DMS53 treated with DMSO at 0.1 percent for 48 hours (cell line): ENCODE data around the gene PSMD5.
"Not testable (repeated sequence)": the region's sequence is repeated elsewhere in the genome, so short reads cannot be mapped to it uniquely, and the experiment has no call there.

ENCODE experiments used
- DNase-seq: peaks from one replicate; lab custom pipeline; 2025; ENCODE audit not compliant: unreplicated experiment; lab: John Stamatoyannopoulos, UW

Gene PSMD5

DNA sequence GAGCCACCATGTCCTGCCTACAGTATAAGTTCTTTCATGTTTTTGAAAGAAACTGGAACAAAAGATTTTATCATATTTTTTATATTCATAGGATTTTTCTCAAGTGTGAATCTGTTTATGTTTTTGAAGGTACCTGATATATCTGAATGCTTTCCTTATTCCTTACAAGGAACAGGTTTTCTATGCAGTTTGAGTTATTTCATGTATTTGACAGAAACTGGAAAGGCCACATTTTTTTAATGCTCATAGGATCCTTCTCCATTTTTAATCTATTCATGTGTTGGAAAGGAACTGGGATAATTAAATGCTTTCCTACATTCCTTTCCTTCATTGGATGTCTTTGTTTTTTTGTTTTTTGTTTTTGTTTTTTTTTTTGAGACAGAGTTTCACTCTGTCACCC, 33.8 kb downstream of the PSMD5 start:
- DNase-seq, result no peak

- DNase-seq, result no peak
These were observed 34.9 kb downstream of the PSMD5 start for GRCh38 chr9:120807607-120808379.

DNA sequence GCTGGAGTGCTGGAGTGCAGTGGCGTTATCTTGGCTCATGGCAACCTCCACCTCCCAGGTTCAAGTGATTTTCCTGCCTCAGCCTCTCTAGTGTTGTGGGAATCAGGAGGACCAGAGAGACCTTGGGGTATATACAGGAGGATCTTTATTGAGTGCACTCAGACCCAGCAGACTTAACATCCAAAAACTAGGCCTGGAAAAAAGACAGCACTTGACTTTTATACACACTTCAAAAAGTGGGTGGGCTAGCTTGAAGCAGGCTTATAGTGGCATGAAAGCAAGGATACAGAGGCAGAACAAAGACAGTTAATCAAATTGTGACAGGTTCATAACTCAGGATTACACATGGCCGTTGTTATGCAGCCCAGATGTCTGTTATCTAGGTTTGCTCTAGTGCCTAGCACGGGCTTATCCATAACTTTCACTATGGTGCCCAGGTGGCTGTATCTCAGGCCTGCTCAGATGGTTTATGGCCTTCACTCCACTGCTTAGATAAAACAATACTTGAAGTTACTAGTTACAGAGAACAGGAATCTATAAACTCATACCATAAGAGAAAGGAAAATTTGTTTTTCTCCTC, 37.8 kb downstream of the PSMD5 start:
- DNase-seq, result not testable (repeated sequence)

- no peak for DNase-seq
These were observed 41.3 kb downstream of the PSMD5 start for GRCh38 chr9:120801441-120801840.

- peak; percentile 85 for DNase-seq
These were observed 49.6 kb downstream of the PSMD5 start, which contains the start of gene FBXW2 for GRCh38 chr9:120792898-120793765. Gene FBXW2, minus strand, starts transcription at chr9:120793416. Its CDS starts 5,158 bp downstream, at chr9:120788258.

DNA sequence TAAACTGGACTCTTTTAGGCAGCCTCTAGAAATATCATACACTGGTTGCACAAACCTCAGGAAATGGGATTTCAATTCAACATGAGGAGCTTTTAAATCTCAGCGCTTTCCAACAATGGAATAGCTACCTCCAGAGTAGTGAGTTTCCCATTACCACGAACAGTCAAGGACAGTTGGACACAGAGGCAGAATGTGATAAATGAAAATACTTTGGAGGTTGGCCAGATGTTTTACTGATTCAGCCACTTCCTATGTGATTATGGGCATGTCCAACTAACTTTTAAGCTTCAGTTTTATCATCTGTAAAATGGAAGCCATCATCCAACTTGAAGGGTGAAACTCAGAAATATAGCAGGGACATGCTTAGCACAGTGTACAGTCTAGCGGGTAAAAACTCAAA, 51.6 kb downstream of the PSMD5 start:
- DNase-seq, result no peak

DNA sequence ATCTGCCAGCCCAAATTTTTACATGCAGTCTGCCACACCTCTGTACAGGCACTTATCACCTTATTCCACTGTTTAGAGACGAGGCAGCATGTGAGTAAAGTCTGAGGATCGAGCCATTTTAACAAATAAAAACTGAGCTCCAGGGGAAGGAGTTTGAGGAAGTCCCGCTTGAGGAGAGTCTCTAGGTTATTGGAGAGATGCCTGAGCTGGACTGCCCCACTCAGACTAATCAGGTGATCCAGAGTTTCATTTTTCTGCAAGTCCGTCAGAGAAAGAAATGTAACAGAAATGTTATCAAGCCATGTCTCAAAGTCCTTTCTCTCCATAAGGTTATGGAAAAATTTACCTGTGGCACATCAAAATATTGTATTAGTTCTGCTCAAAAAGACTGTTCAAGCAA, 54.8 kb downstream of the PSMD5 start:
- no peak for DNase-seq

DNA sequence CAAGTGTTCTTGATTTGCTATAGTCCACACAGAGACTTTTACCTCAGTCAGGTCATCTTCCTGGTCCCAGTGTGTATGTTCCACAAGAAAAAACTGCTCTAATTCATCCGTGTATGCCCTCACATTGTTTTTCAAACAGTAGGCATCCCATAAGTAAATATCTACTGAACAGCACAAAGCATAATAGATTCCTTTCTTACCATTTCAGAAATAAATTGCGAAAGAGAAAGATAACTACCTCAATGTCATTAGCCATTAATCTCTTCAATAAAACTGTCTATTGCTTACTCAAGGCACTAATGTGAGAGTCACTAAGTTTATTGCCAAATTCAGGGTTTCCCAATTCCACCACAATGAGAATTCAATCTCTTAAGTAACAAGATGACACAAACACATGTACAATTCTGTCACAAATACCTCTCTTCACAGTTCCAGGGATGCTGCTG, 59.1 kb downstream of the PSMD5 start:
- no peak for DNase-seq

GRCh38 chr9:120781236-120781635, 61.5 kb downstream of the PSMD5 start:
- DNase-seq, result no peak

- no peak for DNase-seq
These were observed 62.4 kb downstream of the PSMD5 start for GRCh38 chr9:120780367-120780766.

DNA sequence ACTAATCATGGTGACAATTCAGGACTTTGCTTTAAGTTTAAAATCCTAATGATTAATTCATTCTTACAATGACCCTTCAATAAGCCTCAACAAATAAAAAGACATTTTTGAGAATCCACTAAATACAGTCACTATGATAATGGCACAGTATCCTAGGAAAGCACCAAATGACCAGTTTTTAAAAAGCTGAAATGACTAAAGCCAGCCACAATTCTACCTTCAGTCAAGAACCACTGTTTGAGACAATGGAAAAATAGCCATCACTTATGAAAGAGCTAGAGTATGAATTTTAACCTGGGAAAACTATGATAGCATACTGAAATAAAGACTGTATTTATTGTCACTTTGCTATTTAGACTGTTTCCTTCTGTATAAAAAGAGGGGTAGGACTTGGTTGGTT, 63.5 kb downstream of the PSMD5 start:
- DNase-seq, result no peak

DNA sequence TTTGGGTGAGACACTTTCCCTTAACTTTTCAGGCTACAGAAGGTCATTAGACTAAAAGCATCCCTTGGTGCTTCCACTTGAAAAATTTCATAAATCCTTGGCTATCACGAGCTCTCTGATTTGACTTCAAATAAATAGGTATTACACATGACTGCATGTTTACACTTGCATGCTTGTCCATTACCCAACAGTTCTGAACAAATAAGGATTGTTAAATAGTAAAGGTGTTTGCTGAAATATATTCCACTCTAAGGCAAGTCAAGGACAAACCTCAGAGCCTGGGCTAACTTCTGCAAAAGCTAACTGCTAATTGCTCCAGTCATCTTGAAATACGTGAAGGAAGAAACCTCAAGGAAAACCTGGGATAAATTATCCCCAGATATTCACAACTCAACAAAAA, 64.0 kb downstream of the PSMD5 start:
- no peak for DNase-seq

DNA sequence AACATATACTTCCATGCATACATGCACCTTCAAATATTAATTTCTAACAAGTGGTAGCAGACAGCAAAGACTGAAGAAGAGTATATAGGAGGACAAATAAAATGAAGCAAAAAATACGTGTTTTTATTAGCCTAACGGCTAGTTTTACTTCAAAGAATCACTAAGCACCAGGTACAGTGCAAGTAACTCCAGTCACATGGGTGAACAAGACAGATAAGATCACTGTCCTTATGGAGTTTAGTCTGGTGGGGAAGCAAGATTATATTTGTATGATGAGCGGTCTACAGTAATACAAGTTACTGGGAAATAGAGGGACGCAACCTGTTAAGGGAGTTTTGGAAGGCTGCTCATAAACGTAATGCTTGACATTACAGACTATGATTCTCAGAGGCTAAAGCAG, 65.5 kb downstream of the PSMD5 start:
- no peak for DNase-seq

- DNase-seq, result no peak
These were observed 65.9 kb downstream of the PSMD5 start for GRCh38 chr9:120776788-120777187.

GRCh38 chr9:120775859-120776258, 66.9 kb downstream of the PSMD5 start:
- no peak for DNase-seq

GRCh38 chr9:120774719-120775118, 68.0 kb downstream of the PSMD5 start:
- no peak for DNase-seq

GRCh38 chr9:120773256-120773655, 69.5 kb downstream of the PSMD5 start:
- DNase-seq, result no peak

GRCh38 chr9:120770931-120771330, 71.8 kb downstream of the PSMD5 start:
- DNase-seq, result no peak

DNA sequence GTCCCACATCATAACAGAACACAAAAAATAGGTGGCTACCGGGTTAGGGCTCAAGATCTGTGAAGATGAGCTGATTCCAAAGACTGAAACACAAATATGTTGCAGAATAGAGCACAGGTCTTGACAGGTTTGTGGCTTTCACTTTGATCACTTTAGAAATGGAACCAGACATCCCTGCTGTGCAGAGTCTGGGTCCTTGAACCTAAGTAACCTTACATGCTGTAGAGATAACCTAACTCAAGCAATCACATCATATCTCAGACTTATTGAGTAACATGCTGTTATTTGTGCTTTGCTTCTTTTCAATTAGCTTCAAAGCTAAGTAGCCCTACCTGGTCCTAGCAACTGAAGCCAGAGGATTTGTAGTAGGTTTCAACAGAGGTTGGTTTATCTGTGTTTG, 73.8 kb downstream of the PSMD5 start:
- DNase-seq, result no peak

GRCh38 chr9:120768247-120768646, 74.5 kb downstream of the PSMD5 start:
- DNase-seq, result no peak

GRCh38 chr9:120767451-120767850, 75.3 kb downstream of the PSMD5 start:
- DNase-seq, result peak; percentile 87
